Mammary epithelial cell (primary cell): Measurements from ENCODE around the gene TNXB.

Experiments used
- CTCF ChIP-seq, 2 donors: IDR thresholded peaks in 1 of 2; conservative IDR thresholded peaks in 1 of 2; 2 replicates each; pipeline ENCODE4 v1.5.1; 2011 to 2012; ENCODE audit warnings: inconsistent platforms in 2 of 2, low read length in 2 of 2, mild to moderate bottlenecking in 2 of 2, control low read depth in 1 of 2, low read depth in 1 of 2; ENCODE audit not compliant: insufficient read depth in 1 of 2; ENCODE audit errors: extremely low read depth in 1 of 2
- EZH2 ChIP-seq: IDR thresholded peaks from 2 replicates; pipeline ENCODE4 v1.6.1; 2012; ENCODE audit warnings: low read length, inconsistent platforms, borderline replicate concordance

- TF ChIP-seq CTCF (conservative IDR thresholded peaks at IDR 0.05 in 1 of 2, IDR thresholded peaks at IDR 0.05 in 1 of 2; ENCODE audit: extremely low read depth in 1 of 2, insufficient read depth in 1 of 2, low read depth in 1 of 2, low read length in 2 of 2) (no peak), EZH2 (no peak)
Measured at GRCh38 chr6:32075781-32076180, 33.4 kb downstream of the TNXB start.
